NT2/D1 (cell line): ENCODE results near the gene CD84.
"Not testable (repeated sequence)": the region's sequence is repeated elsewhere in the genome, so short reads cannot be mapped to it uniquely, and the experiment has no call there.

Experiments
- DNase-seq: peaks from one replicate; pipeline ENCODE4 v3.0.0-alpha.2; 2011; ENCODE audit warnings: low read depth, low spot score
- H3K27me3 ChIP-seq: 2 replicates; pipeline ENCODE4 v1.6.0; 2011; ENCODE audit warnings: mild to moderate bottlenecking; ENCODE audit not compliant: insufficient read length, insufficient read depth
- H3K36me3 ChIP-seq: 2 replicates; pipeline ENCODE4 v1.6.1; 2011; ENCODE audit warnings: mild to moderate bottlenecking, low read length, mixed read lengths; ENCODE audit not compliant: insufficient read depth, insufficient read length
- H3K4me1 ChIP-seq: 2 replicates; pipeline ENCODE4 v1.5.1; 2011; ENCODE audit not compliant: insufficient read depth, insufficient read length
- H3K4me3 ChIP-seq: 2 replicates; pipeline ENCODE4 v1.5.1; 2011; ENCODE audit warnings: low read depth; ENCODE audit not compliant: insufficient read length
- H3K9ac ChIP-seq: 2 replicates; pipeline ENCODE4 v1.6.0; 2011; ENCODE audit warnings: low read depth; ENCODE audit not compliant: insufficient read length
- H3K9me3 ChIP-seq: 2 replicates; pipeline ENCODE4 v1.5.1; 2011; ENCODE audit warnings: mild to moderate bottlenecking, low read length; ENCODE audit not compliant: insufficient read depth
- SUZ12 ChIP-seq: IDR thresholded peaks from 2 replicates; pipeline ENCODE4 v1.6.1; 2011; ENCODE audit not compliant: insufficient read length, insufficient read depth; ENCODE audit errors: extremely low read depth
- YY1 ChIP-seq: IDR thresholded peaks from 2 replicates; pipeline ENCODE4 v1.6.1; 2011; ENCODE audit not compliant: insufficient read length, insufficient read depth
- ZNF274 ChIP-seq: IDR thresholded peaks from 2 replicates; pipeline ENCODE4 v1.6.1; 2011; ENCODE audit warnings: mild to moderate bottlenecking, low read depth, low read length

The CD84 gene

GRCh38 chr1:160522622-160523345, 56.5 kb downstream of the CD84 start, which contains the start of gene SLAMF6:
Gene SLAMF6, minus strand, starts transcription at chr1:160523255. Its CDS starts 63 bp downstream, at chr1:160523192.
- TF ChIP-seq ZNF274 (no peak), YY1 (no peak), SUZ12 (no peak)
- H3K36me3 ChIP-seq = no peaks in the 10 kb centered on the region
- H3K9ac ChIP-seq = no peak within 1 kb of the TSS
- H3K4me1 ChIP-seq = peaks cover 5% of the 10 kb centered on the region
- no peak within 1 kb of the TSS for H3K4me3 ChIP-seq
- H3K27me3 ChIP-seq = no peaks in the 10 kb centered on the region
- no peaks in the 10 kb centered on the region for H3K9me3 ChIP-seq
- no peak for DNase-seq

- Histone ChIP-seq H3K9me3 (no peaks in the 10 kb centered on the region), H3K36me3 (no peaks in the 10 kb centered on the region), H3K4me3 (no peak overlapping the region), H3K27me3 (no peaks in the 10 kb centered on the region), H3K9ac (no peak overlapping the region), H3K4me1 (peaks cover 5% of the 10 kb centered on the region)
- TF ChIP-seq SUZ12 (no peak), YY1 (no peak), ZNF274 (no peak)
- DNase-seq = no peak
These were observed 57.2 kb downstream of the CD84 start for GRCh38 chr1:160522136-160522535.

- no peak overlapping the region for H3K4me3 ChIP-seq
- H3K4me1 ChIP-seq = peaks cover 5% of the 10 kb centered on the region
- DNase-seq = no peak
- no peak overlapping the region for H3K9ac ChIP-seq
- H3K36me3 ChIP-seq = no peaks in the 10 kb centered on the region
- no peaks in the 10 kb centered on the region for H3K27me3 ChIP-seq
- TF ChIP-seq ZNF274 (no peak), YY1 (no peak), SUZ12 (no peak)
- H3K9me3 ChIP-seq = no peaks in the 10 kb centered on the region
These were observed 57.7 kb downstream of the CD84 start for GRCh38 chr1:160521554-160521953.

- Histone ChIP-seq H3K27me3 (no peaks in the 10 kb centered on the region), H3K9me3 (no peaks in the 10 kb centered on the region), H3K9ac (no peak overlapping the region), H3K36me3 (no peaks in the 10 kb centered on the region), H3K4me3 (no peak overlapping the region), H3K4me1 (peaks cover 5% of the 10 kb centered on the region)
- DNase-seq = no peak
- TF ChIP-seq ZNF274 = no peak
- no peak for TF ChIP-seq SUZ12
- TF ChIP-seq YY1 = no peak
These were observed 58.3 kb downstream of the CD84 start for GRCh38 chr1:160520999-160521398.

- H3K27me3 ChIP-seq = no peaks in the 10 kb centered on the region
- H3K4me1 ChIP-seq = peaks cover 5% of the 10 kb centered on the region
- DNase-seq = no peak
- TF ChIP-seq YY1 = no peak
- no peak for TF ChIP-seq ZNF274
- TF ChIP-seq SUZ12 = no peak
- no peaks in the 10 kb centered on the region for H3K9me3 ChIP-seq
- H3K9ac ChIP-seq = no peak overlapping the region
- H3K4me3 ChIP-seq = no peak overlapping the region
- no peaks in the 10 kb centered on the region for H3K36me3 ChIP-seq
These were observed 58.7 kb downstream of the CD84 start for GRCh38 chr1:160520582-160520981.

- H3K36me3 ChIP-seq = no peaks in the 10 kb centered on the region
- no peaks in the 10 kb centered on the region for H3K27me3 ChIP-seq
- no peak for DNase-seq
- peaks cover 5% of the 10 kb centered on the region for H3K4me1 ChIP-seq
- no peak overlapping the region for H3K9ac ChIP-seq
- H3K9me3 ChIP-seq = no peaks in the 10 kb centered on the region
- H3K4me3 ChIP-seq = no peak overlapping the region
- TF ChIP-seq SUZ12 (no peak), YY1 (no peak), ZNF274 (no peak)
These were observed 59.5 kb downstream of the CD84 start for GRCh38 chr1:160519642-160520435.

GRCh38 chr1:160517519-160517918, 61.8 kb downstream of the CD84 start:
- H3K9ac ChIP-seq, H3K4me1 ChIP-seq, H3K27me3 ChIP-seq, H3K36me3 ChIP-seq, H3K4me3 ChIP-seq, DNase-seq, H3K9me3 ChIP-seq: not testable (repeated sequence)

GRCh38 chr1:160515908-160516307, 63.4 kb downstream of the CD84 start:
- not testable (repeated sequence) for H3K27me3 ChIP-seq, H3K4me1 ChIP-seq, H3K36me3 ChIP-seq, DNase-seq, H3K9ac ChIP-seq, H3K9me3 ChIP-seq, H3K4me3 ChIP-seq
